Breast epithelium (tissue), 3 donors: Measurements from ENCODE around the gene LRP3.

Experiments
- POLR2A ChIP-seq: fragments of 450-650 bp; IDR thresholded peaks from one replicate; pipeline ENCODE4 v1.6.1; 2016; ENCODE audit warnings: antibody characterized with exemption, mild to moderate bottlenecking, moderate library complexity
- POLR2AphosphoS5 ChIP-seq, 3 donors: sonication (generic); formaldehyde crosslinking; IDR thresholded peaks; one replicate each; pipeline ENCODE4 v1.6.1; 2017; ENCODE audit warnings: antibody characterized with exemption in 3 of 3
- TF ChIP-seq, protein P1 (sequence below), 3 donors: fragments of 450-650 bp; IDR thresholded peaks; one replicate each; pipeline ENCODE4 v1.5.1; 2016 to 2017; ENCODE audit warnings: antibody characterized with exemption in 3 of 3, mild to moderate bottlenecking in 3 of 3, moderate library complexity in 3 of 3

DNA sequence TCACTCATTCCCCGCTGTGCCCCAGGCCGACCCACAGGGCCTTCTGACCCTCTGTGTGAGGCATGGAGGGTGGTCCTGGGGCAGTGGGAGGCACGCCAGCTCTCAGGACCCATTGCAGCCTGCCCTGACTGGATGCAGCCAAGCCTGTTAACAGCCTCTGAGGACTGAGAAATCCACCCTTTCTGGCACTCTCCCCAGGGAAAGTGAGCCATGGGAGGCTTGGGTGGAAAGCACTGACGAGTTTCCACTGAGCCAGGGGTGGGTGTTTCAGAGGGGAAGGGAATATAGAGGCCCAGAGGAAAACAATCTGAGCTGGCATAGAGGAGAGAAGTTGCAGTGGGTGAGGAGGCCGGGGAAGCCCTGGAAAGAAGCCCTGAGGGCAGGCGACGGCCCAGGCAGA lies 62.1 kb downstream of the LRP3 start:
- TF ChIP-seq, protein P1, sequence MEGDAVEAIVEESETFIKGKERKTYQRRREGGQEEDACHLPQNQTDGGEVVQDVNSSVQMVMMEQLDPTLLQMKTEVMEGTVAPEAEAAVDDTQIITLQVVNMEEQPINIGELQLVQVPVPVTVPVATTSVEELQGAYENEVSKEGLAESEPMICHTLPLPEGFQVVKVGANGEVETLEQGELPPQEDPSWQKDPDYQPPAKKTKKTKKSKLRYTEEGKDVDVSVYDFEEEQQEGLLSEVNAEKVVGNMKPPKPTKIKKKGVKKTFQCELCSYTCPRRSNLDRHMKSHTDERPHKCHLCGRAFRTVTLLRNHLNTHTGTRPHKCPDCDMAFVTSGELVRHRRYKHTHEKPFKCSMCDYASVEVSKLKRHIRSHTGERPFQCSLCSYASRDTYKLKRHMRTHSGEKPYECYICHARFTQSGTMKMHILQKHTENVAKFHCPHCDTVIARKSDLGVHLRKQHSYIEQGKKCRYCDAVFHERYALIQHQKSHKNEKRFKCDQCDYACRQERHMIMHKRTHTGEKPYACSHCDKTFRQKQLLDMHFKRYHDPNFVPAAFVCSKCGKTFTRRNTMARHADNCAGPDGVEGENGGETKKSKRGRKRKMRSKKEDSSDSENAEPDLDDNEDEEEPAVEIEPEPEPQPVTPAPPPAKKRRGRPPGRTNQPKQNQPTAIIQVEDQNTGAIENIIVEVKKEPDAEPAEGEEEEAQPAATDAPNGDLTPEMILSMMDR (IDR thresholded peaks at IDR 0.05): no peak
- no peak for TF ChIP-seq POLR2A
- TF ChIP-seq POLR2AphosphoS5 (IDR thresholded peaks at IDR 0.05): no peak
